ENCODE data around the gene MYO1B.

MYO1B gene

DNA sequence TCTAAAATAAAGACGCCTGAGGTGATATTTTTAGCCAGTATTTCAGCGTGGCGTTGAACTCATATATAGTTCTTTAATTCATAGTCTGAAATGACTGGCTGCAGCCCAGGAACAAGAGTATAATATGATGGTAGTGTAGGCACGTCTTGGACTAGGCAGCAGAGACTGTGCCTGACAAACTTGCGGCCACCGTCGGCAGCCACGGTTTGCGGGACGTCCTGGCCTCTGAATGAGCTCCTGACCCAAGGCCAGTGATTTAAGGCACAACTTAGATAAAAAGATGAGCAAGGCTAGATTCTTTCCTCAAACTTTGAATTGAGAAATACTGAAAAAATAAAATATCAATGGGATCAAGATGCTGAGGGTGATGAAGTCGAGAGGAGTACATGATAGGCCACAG lies 40.0 kb downstream of the MYO1B start:
- H3K4me3 ChIP-seq (ENCODE audit: low read depth, low read length), result no peak overlapping the region
- no peak for DNase-seq (ENCODE audit: low read depth, low spot score)
- TF ChIP-seq, protein P1, sequence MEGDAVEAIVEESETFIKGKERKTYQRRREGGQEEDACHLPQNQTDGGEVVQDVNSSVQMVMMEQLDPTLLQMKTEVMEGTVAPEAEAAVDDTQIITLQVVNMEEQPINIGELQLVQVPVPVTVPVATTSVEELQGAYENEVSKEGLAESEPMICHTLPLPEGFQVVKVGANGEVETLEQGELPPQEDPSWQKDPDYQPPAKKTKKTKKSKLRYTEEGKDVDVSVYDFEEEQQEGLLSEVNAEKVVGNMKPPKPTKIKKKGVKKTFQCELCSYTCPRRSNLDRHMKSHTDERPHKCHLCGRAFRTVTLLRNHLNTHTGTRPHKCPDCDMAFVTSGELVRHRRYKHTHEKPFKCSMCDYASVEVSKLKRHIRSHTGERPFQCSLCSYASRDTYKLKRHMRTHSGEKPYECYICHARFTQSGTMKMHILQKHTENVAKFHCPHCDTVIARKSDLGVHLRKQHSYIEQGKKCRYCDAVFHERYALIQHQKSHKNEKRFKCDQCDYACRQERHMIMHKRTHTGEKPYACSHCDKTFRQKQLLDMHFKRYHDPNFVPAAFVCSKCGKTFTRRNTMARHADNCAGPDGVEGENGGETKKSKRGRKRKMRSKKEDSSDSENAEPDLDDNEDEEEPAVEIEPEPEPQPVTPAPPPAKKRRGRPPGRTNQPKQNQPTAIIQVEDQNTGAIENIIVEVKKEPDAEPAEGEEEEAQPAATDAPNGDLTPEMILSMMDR (IDR thresholded peaks at IDR 0.05; ENCODE audit: low read depth, low read length), result no peak
- in situ Hi-C loops (cut with HindIII; ENCODE audit: low sequenced_read_pairs), result no loop called here

- no peak for DNase-seq (ENCODE audit: low read depth, low spot score)
- TF ChIP-seq, protein P1 (IDR thresholded peaks at IDR 0.05; ENCODE audit: low read depth, low read length), result no peak
- in situ Hi-C loops (cut with HindIII; ENCODE audit: low sequenced_read_pairs), result no loop called here
- no peak overlapping the region for H3K4me3 ChIP-seq (ENCODE audit: low read depth, low read length)
Observed at GRCh38 chr2:191287820-191288219, 42.6 kb downstream of the MYO1B start.

GRCh38 chr2:191289049-191289448 lies 43.8 kb downstream of the MYO1B start:
- TF ChIP-seq, protein P1 (IDR thresholded peaks at IDR 0.05; ENCODE audit: low read depth, low read length), result no peak
- in situ Hi-C loops (cut with HindIII; ENCODE audit: low sequenced_read_pairs), result no loop called here
- no peak overlapping the region for H3K4me3 ChIP-seq (ENCODE audit: low read depth, low read length)
- DNase-seq (ENCODE audit: low read depth, low spot score), result no peak

- in situ Hi-C loops (cut with HindIII; ENCODE audit: low sequenced_read_pairs), result no loop called here
- no peak overlapping the region for H3K4me3 ChIP-seq (ENCODE audit: low read depth, low read length)
- no peak for DNase-seq (ENCODE audit: low read depth, low spot score)
- TF ChIP-seq, protein P1 (IDR thresholded peaks at IDR 0.05; ENCODE audit: low read depth, low read length), result no peak
Observed at GRCh38 chr2:191291471-191291870, 46.3 kb downstream of the MYO1B start.

DNA sequence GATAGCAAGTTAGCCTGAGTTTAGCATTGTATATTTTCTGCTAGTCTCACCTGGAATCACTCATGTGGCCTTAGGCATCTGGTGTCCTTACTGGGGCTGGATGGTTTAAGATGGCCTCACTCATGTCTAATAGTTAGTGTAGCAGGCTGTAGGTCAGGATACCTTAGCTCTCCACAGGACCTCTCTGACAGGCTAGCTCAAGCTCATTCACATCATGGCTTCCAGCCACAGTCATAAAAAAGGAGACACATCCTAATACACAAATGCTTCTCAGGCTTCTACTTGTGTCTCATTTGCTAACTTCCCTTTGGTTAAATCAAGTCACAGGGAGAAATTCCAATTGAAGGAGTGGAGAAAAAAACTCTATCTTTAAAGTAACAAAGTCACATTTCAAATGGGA lies 47.7 kb downstream of the MYO1B start:
- H3K4me3 ChIP-seq (ENCODE audit: low read depth, low read length), result no peak overlapping the region
- DNase-seq (ENCODE audit: low read depth, low spot score), result no peak
- in situ Hi-C loops (cut with HindIII; ENCODE audit: low sequenced_read_pairs), result no loop called here
- TF ChIP-seq, protein P1 (IDR thresholded peaks at IDR 0.05; ENCODE audit: low read depth, low read length), result no peak

DNA sequence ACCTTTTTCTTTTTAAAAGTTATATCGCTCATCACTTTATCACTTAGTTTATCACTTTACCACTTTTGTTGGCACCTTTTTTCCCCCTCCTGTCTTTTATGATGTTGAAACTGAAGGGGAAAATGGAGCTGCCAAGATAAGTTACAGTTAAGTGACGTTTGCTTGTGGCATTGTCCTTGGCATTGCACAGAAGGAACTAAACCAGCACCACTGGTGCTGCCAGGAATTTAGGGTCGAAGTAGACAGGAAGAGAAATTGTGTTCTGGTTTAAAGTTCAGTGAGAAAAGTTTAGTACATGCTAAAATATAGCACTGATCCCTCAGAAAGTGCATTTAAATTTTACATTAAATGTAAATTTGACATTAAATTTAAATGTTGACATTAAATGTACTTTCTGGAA lies 49.9 kb downstream of the MYO1B start:
- DNase-seq (ENCODE audit: low read depth, low spot score), result no peak
- in situ Hi-C loops (cut with HindIII; ENCODE audit: low sequenced_read_pairs), result no loop called here
- H3K4me3 ChIP-seq (ENCODE audit: low read depth, low read length), result no peak overlapping the region
- TF ChIP-seq, protein P1 (IDR thresholded peaks at IDR 0.05; ENCODE audit: low read depth, low read length), result no peak

Data from astrocyte of the spinal cord (primary cell).